Stimulated activated CD4-positive, alpha-beta T cell treated with anti-CD3 and anti-CD28 coated beads, Interleukin-2, amount 100 ng/mL, for 4 hours (primary cell): ENCODE measurements around the gene FBXL7.

Experiments
- DNase-seq: peaks from one replicate; pipeline ENCODE4 v3.0.0-alpha.2; 2020; ENCODE audit warnings: low read depth

The FBXL7 gene

DNA sequence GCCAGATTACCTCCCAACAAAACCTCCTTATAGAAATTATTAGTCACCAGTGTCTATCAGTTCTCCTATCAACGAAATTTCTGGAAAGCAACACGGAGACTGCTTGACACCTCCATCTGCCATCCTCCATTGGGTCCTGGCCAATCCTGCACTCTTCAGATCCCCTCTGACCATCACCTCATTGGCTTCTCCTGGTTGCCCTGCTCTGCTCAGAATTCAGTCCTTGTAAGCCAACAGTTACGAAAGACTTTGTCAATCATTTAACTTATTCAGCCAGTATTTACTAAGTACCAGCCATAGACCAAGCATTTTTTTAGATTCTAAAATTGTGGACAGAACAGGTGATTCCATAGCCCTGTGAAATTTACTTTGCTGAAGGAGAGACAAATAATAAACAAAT is 451.1 kb downstream of the FBXL7 start:
- no peak for DNase-seq

DNA sequence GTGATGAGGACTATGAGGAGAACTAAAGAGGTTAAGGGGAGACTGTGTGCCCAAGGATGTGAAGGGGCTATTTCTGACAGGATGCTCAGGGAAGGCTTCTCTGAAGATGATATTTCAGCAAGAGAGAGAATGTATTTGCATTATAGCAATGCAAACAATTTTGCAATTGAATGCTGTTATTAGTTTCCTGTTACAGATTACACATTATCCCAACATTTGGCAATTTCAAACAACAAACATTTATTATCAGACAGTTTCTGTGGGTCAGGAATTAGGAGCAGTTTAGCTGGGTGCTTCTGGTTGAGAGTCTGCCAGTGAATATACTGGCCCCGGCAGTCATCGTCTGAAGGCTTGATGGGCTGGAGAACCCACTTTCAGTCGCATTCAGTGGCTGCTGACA is 451.6 kb downstream of the FBXL7 start:
- DNase-seq: no peak

DNA sequence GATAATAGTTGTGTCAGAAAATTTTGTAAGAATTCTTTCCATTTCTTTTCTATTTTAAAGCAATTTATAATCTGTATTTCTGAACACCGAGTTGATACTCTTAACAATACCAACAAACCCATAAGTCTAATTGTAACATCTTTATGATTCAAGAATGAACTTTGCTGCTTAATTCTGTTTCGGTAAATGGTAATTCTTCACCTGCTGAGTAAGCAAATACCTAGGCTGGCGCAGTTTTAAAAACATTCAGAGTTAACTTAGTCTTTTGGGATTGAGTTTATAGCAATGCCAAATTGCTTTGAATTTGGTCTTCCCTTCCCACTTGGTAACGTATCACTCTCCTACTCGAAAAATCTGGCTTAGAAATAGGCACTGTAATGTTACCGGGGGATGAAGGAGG is 456.6 kb downstream of the FBXL7 start:
- DNase-seq: no peak

DNA sequence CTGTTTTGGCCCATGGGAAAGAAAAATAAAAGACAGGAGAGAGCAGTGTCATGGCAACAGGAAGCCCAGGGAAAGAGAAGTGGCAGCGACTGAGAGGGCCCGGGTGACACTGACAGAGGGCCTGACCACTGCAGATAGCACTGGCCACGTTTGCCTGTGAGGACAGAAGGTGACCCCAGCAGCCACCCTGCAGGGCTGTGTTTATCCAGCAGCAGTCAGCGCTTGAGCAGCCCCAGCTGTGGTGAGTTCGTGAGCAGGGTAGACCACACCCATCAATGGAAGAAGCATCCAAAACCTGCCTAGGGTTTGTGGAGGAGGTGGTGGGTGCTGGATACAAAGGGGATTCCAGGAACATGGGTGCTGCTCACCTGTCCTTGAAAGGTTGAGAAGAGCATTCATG is 457.1 kb downstream of the FBXL7 start:
- DNase-seq: no peak

DNA sequence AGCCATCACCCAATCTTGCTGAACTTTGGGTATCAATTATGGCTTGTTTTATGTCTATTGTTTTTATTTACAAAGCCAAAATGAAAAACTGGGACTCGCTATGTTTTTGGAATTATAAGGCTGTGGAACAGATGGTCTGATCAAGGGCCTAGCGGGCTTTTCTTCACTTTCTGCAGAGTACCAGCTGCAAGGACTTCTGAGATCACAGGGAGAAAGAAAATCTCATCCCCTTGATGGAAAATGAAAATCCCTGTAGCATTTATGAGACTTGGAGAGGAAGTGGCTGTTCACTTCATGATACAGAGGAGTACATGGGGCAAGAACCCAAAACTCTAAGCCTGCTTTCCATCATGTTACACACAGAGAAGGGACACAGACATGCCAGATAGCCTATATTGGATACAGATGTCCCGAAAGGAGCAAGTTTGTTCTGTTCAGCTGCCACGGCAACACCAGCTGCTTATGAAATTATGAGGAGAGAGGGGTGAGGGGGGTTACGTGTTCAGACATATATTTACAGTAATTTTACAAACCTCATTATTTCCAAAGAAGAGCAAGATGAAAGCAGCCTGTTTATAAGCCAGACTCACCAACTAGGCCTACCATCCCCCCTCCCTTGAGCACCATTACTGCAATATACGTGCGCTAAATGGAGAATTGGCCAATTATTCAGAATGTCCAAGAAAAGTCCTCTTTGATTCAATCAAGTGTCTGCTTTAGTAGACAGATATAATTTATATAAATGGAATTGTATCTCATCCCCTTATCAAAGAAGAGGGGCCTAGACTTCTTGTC is 459.6 kb downstream of the FBXL7 start:
- DNase-seq: no peak

- no peak for DNase-seq
These were observed 466.2 kb downstream of the FBXL7 start for GRCh38 chr5:15966066-15966640.

DNA sequence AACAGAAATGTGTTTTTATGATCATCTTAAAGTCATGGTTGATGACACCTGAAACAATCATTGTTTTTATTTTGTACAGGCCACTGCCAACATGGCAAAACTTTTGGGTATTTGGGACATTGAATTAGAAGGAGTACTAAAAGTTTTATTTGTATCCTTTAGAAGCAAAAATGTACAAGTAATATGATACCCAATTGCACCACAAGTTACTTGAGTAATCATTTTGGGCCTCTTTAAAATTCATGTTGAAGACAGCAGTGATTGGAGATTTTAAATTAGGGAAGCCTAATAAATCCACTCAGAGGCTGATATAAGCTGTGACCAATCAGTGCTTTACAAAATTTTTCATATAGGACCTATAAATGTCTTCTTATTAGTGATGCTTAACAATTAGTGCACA is 466.7 kb downstream of the FBXL7 start:
- no peak for DNase-seq

DNA sequence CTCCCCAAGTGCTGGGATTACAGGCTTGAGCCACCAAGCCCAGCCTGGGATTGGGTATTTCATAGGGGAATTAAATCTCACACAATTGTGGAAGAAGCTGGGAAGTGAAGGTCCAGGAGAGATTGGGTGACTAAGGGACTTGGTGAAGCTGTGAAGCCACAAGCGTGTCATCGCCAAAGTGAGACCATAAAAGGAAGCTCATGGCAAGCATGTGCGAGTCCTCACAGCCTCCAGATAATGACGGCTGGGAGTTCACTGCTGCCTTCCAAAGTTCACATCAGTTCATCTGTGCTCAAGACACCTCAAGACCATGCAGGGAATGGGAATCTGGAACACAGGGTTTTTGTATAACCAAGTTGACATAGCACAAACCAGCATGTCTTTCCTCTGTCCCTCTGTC is 469.0 kb downstream of the FBXL7 start:
- no peak for DNase-seq

- no peak for DNase-seq
These were observed 477.9 kb downstream of the FBXL7 start for GRCh38 chr5:15977851-15978250.

DNA sequence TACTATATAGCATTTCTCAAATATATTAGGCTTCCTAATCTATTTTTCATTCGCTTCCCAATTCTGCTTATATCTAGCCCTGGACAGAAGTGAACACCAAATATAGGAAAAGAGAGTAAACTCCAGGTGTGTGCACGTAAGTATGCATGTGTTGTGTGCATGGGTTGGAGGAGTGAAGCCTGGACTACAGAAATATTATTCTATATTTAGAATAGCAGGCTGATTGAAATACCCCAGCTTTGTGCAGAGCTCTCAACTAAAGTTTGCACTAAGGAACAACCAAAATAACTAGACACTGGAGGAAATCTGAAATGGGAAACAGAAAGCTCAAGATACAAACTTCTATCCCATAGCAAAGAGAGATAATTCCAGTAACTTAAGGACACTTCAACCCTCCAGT is 480.9 kb downstream of the FBXL7 start:
- no peak for DNase-seq

GRCh38 chr5:15983392-15983791 is 483.4 kb downstream of the FBXL7 start:
- no peak for DNase-seq
